NCI-H2171 (cell line): ENCODE data around the gene HOXA9.

Experiments
- DNase-seq: peaks from one replicate; lab custom pipeline; 2025; lab: John Stamatoyannopoulos, UW

HOXA9 gene

GRCh38 chr7:27124902-27125689 is 40.2 kb downstream of the HOXA9 start:
- no peak for DNase-seq

GRCh38 chr7:27124096-27124901 is 41.0 kb downstream of the HOXA9 start:
- DNase-seq: no peak

GRCh38 chr7:27123477-27124053 is 41.8 kb downstream of the HOXA9 start:
- no peak for DNase-seq

DNA sequence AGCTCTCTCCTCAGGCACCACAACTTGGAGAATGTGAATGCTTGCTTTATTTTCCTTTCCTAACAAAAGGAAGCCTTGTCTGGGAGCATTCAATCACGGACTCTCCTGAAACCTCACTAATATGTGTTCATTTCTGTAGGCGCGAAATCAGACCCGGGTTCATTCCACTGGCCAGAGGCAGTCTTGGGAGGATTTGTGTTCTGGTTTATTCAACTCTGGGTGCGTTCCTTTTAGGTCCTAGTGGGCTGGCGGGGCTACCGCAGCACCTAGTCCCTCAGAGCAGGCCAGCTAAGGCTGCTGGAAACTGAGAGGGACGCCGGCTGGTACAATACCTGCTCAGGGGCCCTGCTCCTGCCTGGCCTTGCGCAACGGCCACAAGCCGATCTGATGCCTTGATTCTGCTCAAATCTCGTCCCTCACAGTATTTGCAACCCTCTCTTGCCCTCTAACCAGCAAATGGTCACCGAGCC is 42.3 kb downstream of the HOXA9 start:
- no peak for DNase-seq

- DNase-seq: no peak
These were observed 43.0 kb downstream of the HOXA9 start for GRCh38 chr7:27122077-27122910.

GRCh38 chr7:27121684-27122076 is 43.7 kb downstream of the HOXA9 start:
- no peak for DNase-seq

DNA sequence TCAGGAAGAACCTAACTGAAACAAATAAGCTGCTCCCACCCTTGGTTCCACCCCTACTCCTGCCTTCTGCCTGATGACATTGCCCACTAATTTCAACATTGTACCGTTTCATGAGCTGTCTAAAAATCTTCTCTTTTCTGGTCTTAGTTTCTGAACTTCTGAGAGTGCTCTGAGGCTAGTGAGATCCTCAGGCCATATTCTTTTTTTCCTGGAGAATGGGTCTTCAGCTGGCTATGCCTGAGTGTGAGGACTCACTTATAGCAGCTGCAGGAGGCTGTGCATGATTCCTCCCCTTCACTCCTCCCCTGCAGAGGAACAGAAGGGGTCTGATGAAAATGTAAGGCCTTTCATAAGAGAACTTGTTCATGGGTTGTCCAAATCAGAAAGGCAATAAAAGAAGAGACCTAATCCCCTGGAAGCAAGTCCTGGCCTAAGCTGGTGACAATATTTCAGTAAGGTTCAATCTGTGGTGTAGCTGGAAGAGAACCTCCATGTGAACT is 45.9 kb downstream of the HOXA9 start:
- no peak for DNase-seq

DNA sequence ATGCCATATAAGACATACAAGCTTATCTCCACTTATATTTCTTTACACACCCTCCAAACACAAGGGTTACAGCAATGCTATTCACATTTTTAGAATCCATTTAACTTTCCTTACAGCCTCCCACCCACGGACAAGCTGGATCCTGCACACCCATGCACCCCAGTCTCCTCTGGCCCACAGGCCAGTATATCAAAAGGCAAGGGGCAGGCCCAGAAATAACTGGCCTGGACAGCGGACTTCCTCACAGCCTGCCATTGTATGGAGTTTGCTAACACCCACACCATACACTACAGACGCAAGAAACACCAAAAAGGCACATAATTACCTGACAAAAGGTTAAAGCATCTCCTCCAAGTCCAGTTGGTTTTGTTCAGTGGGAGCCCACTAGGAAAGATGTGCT is 46.8 kb downstream of the HOXA9 start:
- DNase-seq: no peak

DNA sequence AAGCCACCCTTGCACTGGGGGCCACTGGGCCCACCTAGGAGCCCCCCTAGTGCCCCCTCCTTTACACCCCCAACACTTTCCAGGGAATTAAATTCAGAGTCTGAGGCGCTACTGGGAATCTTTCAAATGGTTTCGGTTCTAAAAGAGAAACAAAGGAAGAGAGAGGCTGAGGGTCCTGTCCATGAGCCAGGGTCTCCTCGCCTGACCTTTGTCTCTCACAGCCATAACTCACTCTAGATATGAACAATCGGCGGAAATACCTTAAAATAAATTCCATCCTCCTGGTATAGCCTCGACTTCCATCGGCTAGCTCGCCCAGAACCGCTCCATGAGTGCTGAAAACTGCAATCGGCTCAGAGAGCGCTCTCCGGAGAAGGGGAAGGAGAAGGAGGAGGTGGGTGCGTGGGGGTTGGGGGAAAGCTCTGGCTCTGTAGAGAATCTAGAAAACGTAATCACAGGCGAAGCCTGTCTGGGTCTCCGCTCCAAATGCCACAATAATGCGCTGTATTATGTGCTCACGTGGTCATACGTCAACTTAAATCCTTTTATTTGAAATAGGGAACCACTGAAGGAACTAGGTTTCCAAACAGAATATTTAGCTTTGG is 47.3 kb downstream of the HOXA9 start:
- no peak for DNase-seq

- no peak for DNase-seq
These were observed 48.1 kb downstream of the HOXA9 start for GRCh38 chr7:27116962-27117886.

GRCh38 chr7:27116031-27116961 is 49.0 kb downstream of the HOXA9 start:
- no peak for DNase-seq

DNA sequence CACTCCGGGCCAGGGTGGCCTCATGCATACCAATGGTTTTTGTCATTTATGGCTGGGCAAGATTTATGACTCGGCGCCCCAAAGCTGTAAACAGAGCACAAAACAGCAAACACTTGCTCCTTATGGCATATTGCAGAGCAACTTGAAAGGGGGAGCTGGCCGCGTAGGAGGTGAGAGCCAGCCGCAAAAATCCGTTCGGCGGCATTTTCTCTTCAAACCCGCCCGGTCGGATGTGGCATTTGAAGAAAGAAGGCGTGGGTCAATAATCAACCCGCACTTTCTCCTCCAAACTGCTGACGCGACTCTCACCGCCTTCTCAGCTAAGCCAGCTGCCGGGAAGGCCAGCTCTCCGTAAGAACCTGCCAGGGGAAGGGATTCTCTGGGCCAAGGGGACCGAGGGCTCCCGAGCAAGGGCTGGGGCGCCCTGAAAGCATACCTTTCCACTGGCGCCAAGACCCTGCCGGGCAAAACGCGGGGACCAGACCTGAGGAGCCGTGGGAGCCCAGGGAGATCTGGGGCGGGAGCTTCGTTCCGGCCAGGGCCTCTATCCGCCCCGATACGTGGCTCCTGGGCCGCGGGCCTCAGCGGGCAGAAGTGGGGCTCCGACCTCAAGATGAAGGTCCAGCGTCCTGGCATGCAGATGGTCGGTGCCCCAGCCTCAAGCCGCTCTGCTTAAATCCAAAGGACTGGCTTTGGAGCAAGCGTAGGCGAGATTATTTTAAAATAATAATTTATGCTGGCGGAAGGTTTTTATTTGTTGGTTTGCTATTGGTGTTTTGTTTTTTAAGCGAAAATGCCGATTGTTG is 49.9 kb downstream of the HOXA9 start:
- no peak for DNase-seq

DNA sequence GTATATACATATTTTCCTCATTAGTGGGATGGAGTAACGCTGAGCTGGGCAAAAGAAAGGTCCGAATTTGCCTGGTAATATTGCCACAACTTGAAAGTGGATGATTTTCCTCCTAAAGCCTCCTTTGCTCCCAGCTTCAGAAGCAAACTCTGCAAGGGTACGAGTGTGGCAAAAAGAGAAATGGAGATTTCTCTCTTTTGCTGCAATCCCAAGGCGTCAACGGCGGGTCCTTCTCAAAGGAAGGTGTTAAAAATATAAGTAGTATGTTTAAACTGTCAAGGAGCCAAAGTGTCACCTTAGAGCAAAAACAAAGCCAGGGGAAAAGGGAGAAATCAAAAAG is 50.5 kb downstream of the HOXA9 start:
- no peak for DNase-seq

- DNase-seq: no peak
These were observed 51.2 kb downstream of the HOXA9 start for GRCh38 chr7:27113991-27114769.

DNA sequence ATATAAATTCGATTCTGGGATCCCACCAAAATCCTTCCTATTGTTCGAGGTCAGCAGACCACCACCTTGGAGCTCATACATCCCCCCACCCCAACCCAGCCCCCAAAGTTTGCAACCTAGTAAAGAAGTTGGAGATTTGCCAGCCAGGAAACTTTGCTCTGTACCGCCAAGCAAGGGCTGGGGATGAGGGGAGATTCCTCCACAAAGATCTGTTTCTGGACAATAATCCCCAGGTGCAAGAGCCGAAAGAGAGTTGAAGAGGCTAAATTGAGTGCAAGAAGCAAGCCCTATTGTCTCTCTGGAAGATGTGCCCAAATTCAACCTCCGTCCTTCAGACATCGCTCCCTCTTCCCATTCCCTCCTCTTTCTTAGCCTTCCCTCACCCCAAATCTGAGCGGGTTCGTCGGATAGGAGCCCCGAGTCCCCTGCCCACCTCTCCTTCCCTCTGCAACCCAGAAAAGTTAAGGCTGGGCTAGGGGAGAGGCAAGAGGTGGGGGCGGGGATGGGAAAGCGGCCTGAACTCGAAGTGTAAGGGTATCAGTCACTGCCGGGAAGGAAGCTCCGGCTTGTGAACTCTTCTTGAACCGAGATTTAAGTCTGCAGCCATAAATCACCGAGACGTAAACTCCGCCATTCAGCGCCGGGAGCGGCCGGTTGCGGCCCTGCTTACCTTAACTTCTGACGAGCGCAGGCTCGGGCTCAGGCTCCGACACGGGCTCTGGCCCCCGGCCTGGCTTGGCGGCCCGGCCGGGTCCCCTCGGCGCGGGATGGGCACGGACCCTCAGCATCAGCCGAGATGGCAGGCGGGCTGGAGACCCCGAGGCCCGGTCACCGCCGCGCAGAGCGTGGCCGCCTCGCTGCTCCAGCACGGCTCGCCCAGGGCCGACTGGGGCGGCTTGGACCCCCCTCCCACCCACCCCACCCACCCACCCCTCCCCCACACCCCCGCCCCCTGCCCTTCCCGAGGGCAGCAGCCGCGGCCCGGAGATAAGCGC is 52.1 kb downstream of the HOXA9 start:
- DNase-seq: no peak
